ENCODE results near the gene PREX1.
"Not testable (repeated sequence)": the region's sequence is repeated elsewhere in the genome, so short reads cannot be mapped to it uniquely, and the experiment has no call there.

PREX1 gene

GRCh38 chr20:48770700-48771442 lies 56.9 kb downstream of the PREX1 start:
- DNase-seq = no peak

DNA sequence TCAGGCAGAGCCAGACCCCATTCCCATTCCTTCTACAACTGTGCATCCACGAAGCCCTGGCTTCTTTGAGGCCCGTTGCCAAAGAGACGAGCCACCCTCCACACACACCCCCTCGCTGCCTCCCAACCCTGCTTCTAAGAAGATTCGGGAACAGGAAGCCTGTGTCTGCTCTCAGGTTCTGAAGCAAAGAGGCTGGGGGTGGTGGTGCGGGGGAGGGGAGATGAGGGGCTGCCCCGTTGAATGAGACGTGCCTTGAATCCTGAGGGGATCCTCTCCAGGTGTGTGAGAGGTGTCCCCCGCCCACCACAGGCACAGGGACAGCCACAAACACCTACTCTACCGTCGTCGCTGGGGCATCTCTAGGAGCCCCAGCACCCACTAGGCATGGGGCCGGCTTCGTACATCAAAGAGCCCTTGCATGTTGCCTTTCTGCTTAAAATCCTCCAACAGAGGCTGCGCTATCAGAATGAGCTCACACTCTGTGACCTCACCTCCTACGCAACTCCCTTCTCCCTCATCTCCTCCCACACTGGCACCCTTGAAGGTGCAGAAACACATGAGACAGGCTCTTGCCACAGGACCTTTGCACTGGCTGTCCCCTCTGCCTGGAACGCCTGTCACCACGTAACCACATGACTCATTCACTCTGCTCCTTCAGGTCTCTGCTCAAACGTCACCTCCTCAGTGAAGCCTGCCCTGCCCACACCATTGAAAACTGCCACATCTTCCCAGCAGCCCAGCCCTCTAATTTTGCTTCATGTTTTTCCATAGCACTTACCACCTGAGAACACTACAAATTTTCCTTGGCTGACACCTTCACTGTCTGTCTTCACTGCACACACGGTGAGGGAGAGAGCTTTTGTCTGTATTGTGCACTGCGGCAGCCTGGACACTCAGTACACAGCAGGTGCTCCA lies 58.5 kb downstream of the PREX1 start:
- no peak for DNase-seq

GRCh38 chr20:48766961-48767960 lies 60.5 kb downstream of the PREX1 start:
- DNase-seq = no peak

DNA sequence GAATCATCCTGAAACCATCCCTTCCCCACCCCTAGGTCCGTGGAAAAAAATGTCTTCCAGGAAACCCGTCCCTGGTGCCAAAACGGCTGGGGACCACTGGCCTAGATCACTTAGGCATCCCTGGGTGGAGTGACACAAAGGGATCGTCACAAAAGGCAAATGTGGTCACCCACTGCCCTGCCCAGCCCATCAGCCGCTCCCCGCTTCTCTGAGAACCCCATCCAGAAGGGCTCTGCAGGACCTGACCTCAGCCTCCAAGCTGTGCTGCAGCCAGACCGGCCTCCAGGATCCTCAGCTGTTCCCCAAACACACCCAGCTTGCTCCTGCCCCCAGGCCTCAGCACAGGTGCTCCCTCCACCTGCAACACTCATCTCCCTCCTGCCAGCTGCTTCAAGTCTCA lies 61.6 kb downstream of the PREX1 start:
- DNase-seq = no peak

DNA sequence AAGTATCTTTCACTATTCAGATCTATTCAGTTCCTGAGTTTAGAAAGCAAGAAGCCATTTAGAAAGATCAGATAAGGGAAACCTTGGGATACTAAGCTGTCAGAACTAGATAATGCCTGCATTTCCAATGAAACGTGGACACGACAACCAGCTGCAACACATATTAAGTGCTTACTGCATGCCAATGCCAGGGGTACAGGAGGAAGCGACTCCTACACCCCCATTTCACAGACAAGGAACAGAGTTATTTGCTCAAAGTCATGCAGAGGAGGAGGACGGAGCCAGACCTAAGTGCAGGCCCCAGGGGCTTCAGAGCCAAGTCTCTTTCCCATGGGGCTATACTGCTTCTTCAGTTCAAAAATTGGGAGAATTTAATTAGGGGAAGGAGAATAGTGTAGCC lies 62.4 kb downstream of the PREX1 start:
- no peak for DNase-seq

DNA sequence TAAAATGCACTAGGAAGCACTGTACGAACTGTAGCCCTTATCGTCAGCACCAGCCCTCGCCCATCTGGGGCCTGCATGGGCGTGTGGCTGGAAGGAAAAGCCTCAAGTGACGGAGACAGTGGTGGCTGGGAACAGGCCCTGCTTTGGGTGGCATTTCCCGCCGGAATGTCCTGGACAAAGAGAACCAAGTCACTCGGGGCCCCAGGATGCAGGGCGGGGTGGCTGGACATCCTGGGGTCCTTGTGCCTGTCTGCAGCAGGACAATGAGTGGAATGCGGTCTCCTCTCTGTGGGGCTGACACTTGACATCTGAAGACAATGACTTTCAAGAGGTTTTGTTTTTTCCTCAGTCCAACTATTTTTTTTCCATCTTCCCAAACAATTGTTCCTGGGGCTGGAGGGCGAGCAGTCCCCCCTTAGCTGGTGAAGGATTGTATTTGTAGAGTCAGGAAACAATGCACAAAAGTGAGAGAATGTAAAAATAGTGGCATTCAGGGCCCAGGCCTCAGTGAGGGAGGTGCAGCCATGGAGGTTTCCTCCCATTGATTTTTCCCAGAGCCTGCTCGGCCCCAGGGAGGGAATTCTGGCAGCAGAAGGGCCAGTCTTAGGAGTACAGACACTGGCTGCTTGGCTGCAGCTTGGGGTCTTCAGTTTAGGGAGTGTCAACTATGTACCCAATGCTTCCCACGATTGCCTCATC lies 64.4 kb downstream of the PREX1 start:
- no peak for DNase-seq

- no peak for DNase-seq
Measured at GRCh38 chr20:48761874-48762273, 65.9 kb downstream of the PREX1 start.

- no peak for DNase-seq
Measured at GRCh38 chr20:48761023-48761785, 66.6 kb downstream of the PREX1 start.

DNA sequence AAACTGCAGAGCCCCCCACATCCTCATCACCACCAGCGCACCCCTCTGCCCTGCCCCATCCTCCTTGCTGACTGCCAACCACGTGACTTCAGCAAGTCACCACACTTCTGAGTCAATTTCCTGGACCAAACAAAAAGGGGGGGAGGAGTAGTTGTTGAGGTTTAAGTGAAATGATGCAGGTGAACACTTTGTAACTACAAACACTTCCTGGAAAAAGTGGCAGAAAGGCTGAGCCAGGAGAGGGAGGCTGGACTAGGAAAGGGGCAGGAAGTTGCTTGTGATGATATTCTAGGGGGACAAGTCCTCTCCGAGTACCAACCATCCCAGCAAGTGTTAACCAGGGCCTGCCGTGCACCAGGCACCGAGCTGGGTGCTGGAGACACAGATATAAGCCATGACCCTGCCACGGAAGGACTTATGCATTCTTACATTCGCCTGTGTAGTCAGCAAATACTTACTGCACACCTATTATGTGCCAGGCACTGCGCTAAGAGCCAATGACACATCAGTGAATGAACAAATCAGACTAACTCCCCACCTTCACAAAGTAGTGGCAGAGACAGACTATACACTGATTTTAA lies 67.3 kb downstream of the PREX1 start:
- DNase-seq = no peak

DNA sequence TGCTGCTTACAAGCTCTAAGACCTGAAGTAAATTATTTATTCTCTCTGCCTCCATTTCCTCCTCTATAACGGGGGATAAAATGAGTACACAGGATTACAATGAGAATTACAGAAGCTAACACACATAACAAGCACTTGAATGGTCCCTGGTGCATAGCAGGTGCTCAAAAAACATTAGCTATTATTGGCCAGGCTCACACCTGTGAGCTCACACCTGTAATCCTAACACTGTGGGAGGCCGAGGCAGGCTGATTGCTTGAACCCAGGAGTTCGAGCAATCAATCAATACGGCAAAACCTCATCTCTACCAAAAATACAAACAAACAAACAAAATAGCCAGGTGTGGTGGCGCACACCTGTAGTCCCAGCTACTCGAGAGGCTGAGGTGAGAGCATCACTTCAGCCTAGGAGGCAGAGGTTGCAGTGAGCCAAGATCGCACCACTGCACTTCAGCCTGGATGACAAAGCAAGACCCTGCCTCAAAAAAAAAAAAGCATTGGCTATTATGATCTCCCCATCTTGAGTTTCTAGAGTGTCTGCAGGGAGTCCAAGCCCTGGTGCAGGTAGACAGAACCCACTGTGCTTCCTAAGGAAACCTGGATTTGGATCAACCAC lies 68.1 kb downstream of the PREX1 start:
- DNase-seq = no peak

GRCh38 chr20:48758206-48758820 lies 69.5 kb downstream of the PREX1 start:
- no peak for DNase-seq

DNA sequence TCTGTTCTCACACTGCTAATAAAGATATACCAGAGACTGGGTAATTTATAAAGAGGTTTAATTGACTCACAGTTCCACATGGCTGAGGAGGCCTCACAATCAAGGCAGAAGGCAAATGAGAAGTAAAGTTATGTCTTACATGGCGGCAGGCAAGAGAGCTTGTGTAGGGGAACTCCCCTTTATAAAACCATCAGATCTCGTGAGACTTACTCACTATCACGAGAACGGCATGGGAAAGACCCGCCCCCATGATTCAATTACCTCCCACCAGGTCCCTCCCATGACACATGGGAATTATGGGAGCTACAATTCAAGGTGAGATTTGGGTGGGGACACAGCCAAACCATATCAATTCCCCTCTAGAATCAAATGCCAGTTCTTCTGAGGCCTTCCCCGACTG lies 71.0 kb downstream of the PREX1 start:
- DNase-seq = not testable (repeated sequence)

DNA sequence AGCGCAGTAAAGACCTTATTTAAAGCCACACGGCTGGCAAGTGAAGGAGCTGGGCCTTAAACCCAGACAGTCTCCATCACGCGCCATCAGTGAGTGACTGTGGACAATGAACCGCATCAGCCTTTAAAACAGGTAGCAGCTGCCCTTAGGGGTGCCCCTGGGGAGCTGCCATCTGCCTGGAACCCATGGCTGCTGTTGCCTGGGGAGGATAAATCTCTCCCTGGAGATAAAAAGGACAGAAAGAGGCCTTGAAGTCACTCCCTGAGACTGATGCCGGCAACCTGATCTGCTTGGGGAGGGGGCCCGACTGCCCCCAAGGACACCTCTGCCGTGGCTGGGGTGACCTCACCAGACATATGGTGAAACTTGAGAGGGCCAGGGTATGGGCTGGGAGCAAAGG lies 73.5 kb downstream of the PREX1 start:
- DNase-seq = no peak

DNA sequence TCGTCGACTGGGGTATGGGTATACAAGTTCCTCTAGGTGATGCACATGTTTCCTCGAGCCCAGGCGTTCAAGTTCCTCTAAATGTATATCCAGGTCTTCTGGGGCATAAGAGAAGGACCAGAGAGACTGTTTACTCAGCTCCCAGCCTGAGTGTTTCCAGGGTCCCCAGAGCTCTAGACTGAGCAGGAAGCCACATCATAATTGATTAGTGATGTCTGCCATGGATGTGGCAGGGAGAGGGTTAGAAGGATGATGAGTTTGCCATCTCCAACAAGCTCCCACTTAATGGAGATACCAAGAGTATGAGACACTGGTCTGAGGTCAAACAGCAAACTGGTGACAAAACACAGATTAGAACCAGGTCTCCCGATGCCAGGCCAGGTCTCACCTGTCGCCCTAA lies 74.8 kb downstream of the PREX1 start:
- no peak for DNase-seq

- DNase-seq = no peak
Measured at GRCh38 chr20:48751871-48752270, 75.9 kb downstream of the PREX1 start.

DNA sequence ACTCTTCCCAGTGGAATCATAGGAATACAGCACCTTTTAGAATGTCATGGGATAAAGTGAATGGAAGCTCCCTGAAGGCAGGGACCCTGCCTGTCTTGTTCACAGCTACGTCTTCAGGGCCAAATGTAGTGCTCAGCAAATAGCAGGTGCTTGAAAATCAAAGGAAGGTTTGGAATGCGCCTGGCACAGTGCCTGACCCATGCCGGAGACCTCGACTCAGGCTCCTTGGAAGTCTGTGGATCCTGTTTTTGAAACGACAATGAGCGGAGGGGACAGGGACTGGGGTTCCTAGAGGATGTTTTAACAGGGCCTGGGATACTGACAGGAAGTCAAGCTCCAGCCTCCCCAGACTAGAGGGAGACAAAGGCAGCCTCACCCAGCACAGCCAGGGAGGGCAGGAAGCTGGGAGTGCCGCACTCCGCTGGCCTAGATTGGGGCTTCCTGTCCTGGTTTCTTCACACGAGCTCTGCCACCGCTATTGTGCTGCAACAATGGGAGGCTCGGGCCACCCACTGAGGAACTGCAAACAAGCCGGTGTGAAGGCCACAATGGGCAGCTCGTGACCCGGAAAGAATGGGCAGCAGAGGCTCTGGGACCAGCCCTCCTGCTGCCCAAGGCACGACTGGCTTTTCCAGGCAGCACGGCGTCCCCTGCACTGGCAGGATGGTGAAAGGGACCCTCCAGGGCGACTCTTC lies 76.7 kb downstream of the PREX1 start:
- peak; percentile 58 to 73 for DNase-seq

GRCh38 chr20:48750376-48750775 lies 77.4 kb downstream of the PREX1 start:
- DNase-seq = no peak

GRCh38 chr20:48749437-48749836 lies 78.4 kb downstream of the PREX1 start:
- no peak for DNase-seq

DNA sequence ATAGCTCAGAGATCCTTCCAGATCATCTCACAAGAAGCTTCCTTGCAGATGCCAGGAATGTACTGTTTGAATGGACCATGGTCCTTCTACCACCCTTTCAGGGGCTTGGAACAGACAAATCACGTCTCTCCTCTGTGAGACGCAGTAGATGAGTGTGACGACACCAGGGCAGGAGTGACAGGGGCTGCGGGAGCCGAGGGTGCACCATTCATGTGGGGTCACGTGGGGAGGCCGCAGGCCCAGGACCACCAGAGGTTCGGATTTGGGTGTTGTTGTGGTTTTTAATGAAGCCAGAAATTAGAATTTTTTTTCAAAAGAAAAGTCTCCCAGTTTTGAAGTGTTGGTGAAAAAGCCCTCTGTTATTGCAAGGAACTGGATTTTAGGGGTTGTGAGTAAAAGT lies 79.2 kb downstream of the PREX1 start:
- DNase-seq = no peak

Measured in hippocampal formation (tissue), 2 donors.